K562 (cell line): ENCODE results near the gene MMP28. TPM values are rescaled to one million over a fixed set of nuclear protein-coding genes. Genes with fewer than 3 reads are reported as not detected.

Experiments
- ADNP ChIP-seq: fragments of 200-800 bp; sonication (Bioruptor generic); IDR thresholded peaks from 2 replicates; pipeline ENCODE4 v1.6.1; 2016; ENCODE audit warnings: missing genetic modification characterization, missing compliant biosample characterization
- CBX3 ChIP-seq, 2 experiments: IDR thresholded peaks; 1 replicate in 1 of 2; 2 replicates in 1 of 2; pipeline ENCODE4 v1.6.1; 2012; ENCODE audit warnings: inconsistent platforms in 2 of 2, low read length in 2 of 2, borderline replicate concordance in 1 of 2, control low read depth in 1 of 2
- CEBPB ChIP-seq: fragments of 450-650 bp; IDR thresholded peaks from 2 replicates; pipeline ENCODE4 v1.6.1; 2016; ENCODE audit warnings: missing genetic modification characterization, missing compliant biosample characterization
- CREB3L1 ChIP-seq: fragments of 450-650 bp; IDR thresholded peaks from 2 replicates; pipeline ENCODE4 v1.6.1; 2014; ENCODE audit warnings: low read depth, mild to moderate bottlenecking, moderate library complexity, borderline replicate concordance
- DIDO1 ChIP-seq: fragments of 450-650 bp; IDR thresholded peaks from 2 replicates; pipeline ENCODE4 v1.6.1; 2016; ENCODE audit warnings: low read depth, missing biosample characterization, missing genetic modification characterization
- EHMT2 ChIP-seq: fragments of 450-650 bp; IDR thresholded peaks from 2 replicates; pipeline ENCODE4 v1.6.1; 2018; ENCODE audit warnings: antibody characterized with exemption
- FOXO4 ChIP-seq: fragments of 450-650 bp; formaldehyde crosslinking; IDR thresholded peaks from 2 replicates; pipeline ENCODE4 v1.4.0; 2020; ENCODE audit warnings: mild to moderate bottlenecking, moderate library complexity
- GATAD2A ChIP-seq: fragments of 450-650 bp; IDR thresholded peaks from 2 replicates; pipeline ENCODE4 v1.6.1; 2017
- HSF4 ChIP-seq: fragments of 250-450 bp; sonication (Bioruptor Pico); IDR thresholded peaks from 2 replicates; pipeline ENCODE4 v2.1.2; 2022; ENCODE audit warnings: mild to moderate bottlenecking, moderate library complexity, borderline replicate concordance
- MXI1 ChIP-seq: IDR thresholded peaks from 2 replicates; pipeline ENCODE4 v1.6.1; 2011; ENCODE audit warnings: low read depth, mild to moderate bottlenecking, improper control_type of control experiment, low read length
- NCOR1 ChIP-seq: fragments of 450-650 bp; IDR thresholded peaks from 2 replicates; pipeline ENCODE4 v1.6.1; 2016; ENCODE audit warnings: mild to moderate bottlenecking, moderate library complexity
- NR0B1 ChIP-seq: fragments of 450-650 bp; IDR thresholded peaks from one replicate; pipeline ENCODE4 v1.6.1; 2018; ENCODE audit warnings: mild to moderate bottlenecking, moderate library complexity; ENCODE audit not compliant: partially characterized antibody
- NUFIP1 ChIP-seq: fragments of 450-650 bp; IDR thresholded peaks from 2 replicates; pipeline ENCODE4 v1.6.1; 2018; ENCODE audit not compliant: partially characterized antibody
- PPARD ChIP-seq: fragments of 250-450 bp; sonication (Bioruptor Pico); IDR thresholded peaks from 2 replicates; pipeline ENCODE4 v1.8.0; 2022; ENCODE audit warnings: inconsistent platforms, mild to moderate bottlenecking, moderate library complexity
- RBM39 ChIP-seq: fragments of 200-400 bp; formaldehyde crosslinking; optimal IDR thresholded peaks from 2 replicates; pipeline ENCODE3; 2018; ENCODE audit warnings: low read depth, low read length
- STAT5A ChIP-seq: IDR thresholded peaks from 2 replicates; pipeline ENCODE4 v1.6.1; 2012; ENCODE audit warnings: low read length, inconsistent platforms, borderline replicate concordance
- TAF9B ChIP-seq: fragments of 450-650 bp; IDR thresholded peaks from 2 replicates; pipeline ENCODE4 v1.6.1; 2018; ENCODE audit warnings: mild to moderate bottlenecking; ENCODE audit not compliant: partially characterized antibody
- TCF15 ChIP-seq: fragments of 250-450 bp; sonication (Bioruptor Pico); IDR thresholded peaks from 2 replicates; pipeline ENCODE4 v1.8.0; 2022; ENCODE audit warnings: moderate library complexity, mild to moderate bottlenecking, inconsistent platforms
- THAP7 ChIP-seq: fragments of 250-450 bp; sonication (Bioruptor Pico); IDR thresholded peaks from 2 replicates; pipeline ENCODE4 v1.5.0; 2021
- USF2 ChIP-seq: sonication (generic); formaldehyde crosslinking; IDR thresholded peaks from 2 replicates; pipeline ENCODE4 v1.5.0; 2020; ENCODE audit warnings: missing genetic modification reagents
- XRCC3 ChIP-seq: fragments of 450-650 bp; IDR thresholded peaks from 2 replicates; pipeline ENCODE4 v1.6.1; 2017; ENCODE audit warnings: mild to moderate bottlenecking, moderate library complexity
- ZC3H11A ChIP-seq: IDR thresholded peaks from 2 replicates; pipeline ENCODE4 v1.6.1; 2012; ENCODE audit warnings: low read depth, low read length, improper control_type of control experiment
- ZKSCAN3 ChIP-seq: fragments of 250-450 bp; sonication (Bioruptor Pico); IDR thresholded peaks from 2 replicates; pipeline ENCODE4 v1.4.0; 2020
- polyA plus RNA-seq, 8 experiments: library from polyadenylated mRNA; depleted of rRNA in 4 of 8; stranded (reverse) in 5 of 8; unstranded in 3 of 8; fragments of >200 nt; fragmentation: Nextera tagmentation in 2 of 8; fragmentation: Illumina TruSeq in 1 of 8; extraction: Ambion mirVana in 2 of 8; extraction: Trizol in 1 of 8; gene quantifications; 2 replicates each; pipeline versions ENCODE4 v1.2.1 to v1.2.3, GENCODE V29; 2011 to 2014; ENCODE audit warnings: inconsistent platforms in 1 of 8, missing spikeins in 1 of 8
- total RNA-seq, 7 experiments: library from RNA; depleted of rRNA in 6 of 7; stranded (reverse); fragments of >200 nt in 6 of 7; fragmentation: Illumina TruSeq in 2 of 7; extraction: Trizol in 2 of 7; gene quantifications; 2 replicates each; pipeline versions ENCODE4 v1.2.1 to v1.2.3, GENCODE V29; 2011 to 2021; ENCODE audit warnings: low replicate concordance in 1 of 7

Gene MMP28
- total and polyA plus RNA-seq, 9 of the 15 experiments (the other 6 are each of a cell fraction or from before 2014, with no cell fraction given): not detected

GRCh38 chr17:35808962-35809854 lies 13.8 kb upstream of the MMP28 start, which contains the start of gene TAF15 (continued):
- TF ChIP-seq USF2 (CRISPR knock-in tag) (no peak), FOXO4 (CRISPR knock-in tag) (no peak), HSF4 (CRISPR knock-in tag) (no peak), NCOR1 (peak; percentile 26; the same call in 1 of the 2 replicates), MXI1 (no peak), CBX3 (IDR thresholded peaks at IDR 0.05; ENCODE audit: borderline replicate concordance in 1 of 2, low read length in 2 of 2) (peak in 1 of 2 experiments; percentile 62; a peak in 2 of 3 replicates), CEBPB (tag) (0 out of 2 replicates have a peak, but pooled peaks have one; percentile 30), RBM39 (no peak), XRCC3 (no peak), TAF9B (peak; percentile 97), ZC3H11A (no peak), CREB3L1 (0 out of 2 replicates have a peak, but pooled peaks have one; percentile 33), GATAD2A (no peak), STAT5A (no peak), PPARD (CRISPR knock-in tag) (no peak), NR0B1 (no peak), TCF15 (no peak), ZKSCAN3 (no peak), ADNP (tag) (no peak), NUFIP1 (peak; percentile 95), DIDO1 (tag) (0 out of 2 replicates have a peak, but pooled peaks have one; percentile 39), THAP7 (CRISPR knock-in tag) (no peak; the same call in 1 of the 2 replicates), EHMT2 (no peak)
